ENCODE data around the gene KRTAP3-1. TPM values are rescaled to one million over a fixed set of nuclear protein-coding genes. Genes with fewer than 3 reads are reported as not detected.

Gene KRTAP3-1
- total and polyA plus RNA-seq, 10 of the 15 experiments (the other 5 are each of a cell fraction or from before 2014, with no cell fraction given): not detected

DNA sequence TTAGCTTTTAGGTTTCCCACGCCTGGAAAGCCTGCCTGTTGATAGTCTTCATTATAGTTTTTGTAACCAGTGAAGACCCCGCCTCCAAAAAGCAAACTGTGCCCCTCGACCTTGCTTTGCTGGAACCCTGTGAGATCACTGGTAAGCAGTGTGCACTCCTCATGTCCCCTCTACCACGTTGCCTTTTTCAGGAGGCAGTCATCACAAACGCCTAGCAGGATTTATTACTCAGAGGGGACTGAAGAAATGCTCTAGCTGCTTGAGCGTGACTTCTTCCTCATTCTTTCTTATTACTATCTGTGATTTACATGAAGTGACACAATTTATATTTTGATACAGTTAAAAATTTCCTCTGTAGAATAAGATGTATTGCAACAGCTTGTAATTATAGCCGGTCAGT is 6.5 kb upstream of the KRTAP3-1 start:
- CTCF ChIA-PET: no interaction called here

More for the DNA sequence above, 6.5 kb upstream of the KRTAP3-1 start:
- ChIA-PET SMC1A (ENCODE audit: uncharacterized antibody, unreplicated experiment) (no interaction called here), POLR2A (no interaction called here), RAD21 (ENCODE audit: unreplicated experiment) (no interaction called here)
- 8% methylated on average over 7 of the region's 7 CpGs for WGBS (ENCODE audit: insufficient coverage, insufficient replicate concordance, low lambda C conversion rate, missing lambda C conversion rate)
- no peak overlapping the region for H3K27ac ChIP-seq (ENCODE audit: control insufficient read depth, insufficient read depth)
- H3K9me3 ChIP-seq (replicated peaks; ENCODE audit: control insufficient read depth, insufficient read depth, low read length): no peaks in the 10 kb centered on the region
- H3K9ac ChIP-seq (ENCODE audit: control insufficient read depth, insufficient read depth, low read length): no peak overlapping the region
- H2AFZ ChIP-seq (ENCODE audit: control insufficient read depth, low read depth, low read length): no peak overlapping the region
- no peak for DNase-seq (ENCODE audit: low read depth, low spot score)
- no peaks in the 10 kb centered on the region; a peak in 2 of 4 replicates for H3K27me3 ChIP-seq (replicated peaks in 1 of 2; ENCODE audit: control insufficient read depth in 2 of 2, insufficient read depth in 2 of 2, low read length in 1 of 2)
- no peaks in the 10 kb centered on the region for H3K79me2 ChIP-seq (ENCODE audit: control insufficient read depth, insufficient read depth, low read length)
- intact Hi-C loops (cut with micrococcal nuclease; ENCODE audit: unreplicated experiment) (no loop called here), in situ Hi-C loops (cut with MboI) (no loop called here)
- no peaks in the 10 kb centered on the region for H4K20me1 ChIP-seq (ENCODE audit: control insufficient read depth, insufficient read depth)
- no peak for ATAC-seq
- no TSS peak for BruUV-seq (replicated peaks)
- TF ChIP-seq POLR2A (IDR thresholded peaks at IDR 0.05; ENCODE audit: low read depth, low read length): no peak
- no peak for TF ChIP-seq CHD2 (IDR thresholded peaks at IDR 0.05; ENCODE audit: borderline replicate concordance, low read depth, low read length)
- TF ChIP-seq PAX5 (IDR thresholded peaks at IDR 0.05; ENCODE audit: borderline replicate concordance, low read depth, low read length): no peak
- no peak for TF ChIP-seq NBN (IDR thresholded peaks at IDR 0.05)
- TF ChIP-seq RBBP5 (conservative IDR thresholded peaks at IDR 0.05): no peak
- TF ChIP-seq, protein P1, sequence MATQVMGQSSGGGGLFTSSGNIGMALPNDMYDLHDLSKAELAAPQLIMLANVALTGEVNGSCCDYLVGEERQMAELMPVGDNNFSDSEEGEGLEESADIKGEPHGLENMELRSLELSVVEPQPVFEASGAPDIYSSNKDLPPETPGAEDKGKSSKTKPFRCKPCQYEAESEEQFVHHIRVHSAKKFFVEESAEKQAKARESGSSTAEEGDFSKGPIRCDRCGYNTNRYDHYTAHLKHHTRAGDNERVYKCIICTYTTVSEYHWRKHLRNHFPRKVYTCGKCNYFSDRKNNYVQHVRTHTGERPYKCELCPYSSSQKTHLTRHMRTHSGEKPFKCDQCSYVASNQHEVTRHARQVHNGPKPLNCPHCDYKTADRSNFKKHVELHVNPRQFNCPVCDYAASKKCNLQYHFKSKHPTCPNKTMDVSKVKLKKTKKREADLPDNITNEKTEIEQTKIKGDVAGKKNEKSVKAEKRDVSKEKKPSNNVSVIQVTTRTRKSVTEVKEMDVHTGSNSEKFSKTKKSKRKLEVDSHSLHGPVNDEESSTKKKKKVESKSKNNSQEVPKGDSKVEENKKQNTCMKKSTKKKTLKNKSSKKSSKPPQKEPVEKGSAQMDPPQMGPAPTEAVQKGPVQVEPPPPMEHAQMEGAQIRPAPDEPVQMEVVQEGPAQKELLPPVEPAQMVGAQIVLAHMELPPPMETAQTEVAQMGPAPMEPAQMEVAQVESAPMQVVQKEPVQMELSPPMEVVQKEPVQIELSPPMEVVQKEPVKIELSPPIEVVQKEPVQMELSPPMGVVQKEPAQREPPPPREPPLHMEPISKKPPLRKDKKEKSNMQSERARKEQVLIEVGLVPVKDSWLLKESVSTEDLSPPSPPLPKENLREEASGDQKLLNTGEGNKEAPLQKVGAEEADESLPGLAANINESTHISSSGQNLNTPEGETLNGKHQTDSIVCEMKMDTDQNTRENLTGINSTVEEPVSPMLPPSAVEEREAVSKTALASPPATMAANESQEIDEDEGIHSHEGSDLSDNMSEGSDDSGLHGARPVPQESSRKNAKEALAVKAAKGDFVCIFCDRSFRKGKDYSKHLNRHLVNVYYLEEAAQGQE (IDR thresholded peaks at IDR 0.05; ENCODE audit: low read depth, low read length): no peak
- TF ChIP-seq, protein P2, sequence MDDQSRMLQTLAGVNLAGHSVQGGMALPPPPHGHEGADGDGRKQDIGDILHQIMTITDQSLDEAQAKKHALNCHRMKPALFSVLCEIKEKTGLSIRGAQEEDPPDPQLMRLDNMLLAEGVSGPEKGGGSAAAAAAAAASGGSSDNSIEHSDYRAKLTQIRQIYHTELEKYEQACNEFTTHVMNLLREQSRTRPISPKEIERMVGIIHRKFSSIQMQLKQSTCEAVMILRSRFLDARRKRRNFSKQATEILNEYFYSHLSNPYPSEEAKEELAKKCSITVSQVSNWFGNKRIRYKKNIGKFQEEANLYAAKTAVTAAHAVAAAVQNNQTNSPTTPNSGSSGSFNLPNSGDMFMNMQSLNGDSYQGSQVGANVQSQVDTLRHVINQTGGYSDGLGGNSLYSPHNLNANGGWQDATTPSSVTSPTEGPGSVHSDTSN (IDR thresholded peaks at IDR 0.05; ENCODE audit: insufficient replicate concordance, low read depth, low read length): no peak
- TF ChIP-seq PAX8 (IDR thresholded peaks at IDR 0.05): no peak
- TF ChIP-seq, protein P3, sequence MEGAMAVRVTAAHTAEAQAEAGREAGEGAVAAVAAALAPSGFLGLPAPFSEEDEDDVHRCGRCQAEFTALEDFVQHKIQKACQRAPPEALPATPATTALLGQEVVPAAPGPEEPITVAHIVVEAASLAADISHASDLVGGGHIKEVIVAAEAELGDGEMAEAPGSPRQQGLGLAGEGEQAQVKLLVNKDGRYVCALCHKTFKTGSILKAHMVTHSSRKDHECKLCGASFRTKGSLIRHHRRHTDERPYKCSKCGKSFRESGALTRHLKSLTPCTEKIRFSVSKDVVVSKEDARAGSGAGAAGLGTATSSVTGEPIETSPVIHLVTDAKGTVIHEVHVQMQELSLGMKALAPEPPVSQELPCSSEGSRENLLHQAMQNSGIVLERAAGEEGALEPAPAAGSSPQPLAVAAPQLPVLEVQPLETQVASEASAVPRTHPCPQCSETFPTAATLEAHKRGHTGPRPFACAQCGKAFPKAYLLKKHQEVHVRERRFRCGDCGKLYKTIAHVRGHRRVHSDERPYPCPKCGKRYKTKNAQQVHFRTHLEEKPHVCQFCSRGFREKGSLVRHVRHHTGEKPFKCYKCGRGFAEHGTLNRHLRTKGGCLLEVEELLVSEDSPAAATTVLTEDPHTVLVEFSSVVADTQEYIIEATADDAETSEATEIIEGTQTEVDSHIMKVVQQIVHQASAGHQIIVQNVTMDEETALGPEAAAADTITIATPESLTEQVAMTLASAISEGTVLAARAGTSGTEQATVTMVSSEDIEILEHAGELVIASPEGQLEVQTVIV (IDR thresholded peaks at IDR 0.05; ENCODE audit: borderline replicate concordance, partially characterized antibody): no peak
- TF ChIP-seq KDM1A (IDR thresholded peaks at IDR 0.05; ENCODE audit: borderline replicate concordance): no peak
- TF ChIP-seq LARP7 (IDR thresholded peaks at IDR 0.05): no peak
- no peak for TF ChIP-seq ZNF217 (IDR thresholded peaks at IDR 0.05)
- no peak for TF ChIP-seq RB1 (IDR thresholded peaks at IDR 0.05; ENCODE audit: borderline replicate concordance)
- no peak for TF ChIP-seq NR2C2 (IDR thresholded peaks at IDR 0.05; ENCODE audit: borderline replicate concordance, control insufficient read depth, insufficient read length, low read depth)
- no peak for TF ChIP-seq NFIC (IDR thresholded peaks at IDR 0.05; ENCODE audit: low read depth, low read length)
- TF ChIP-seq GATAD2B (conservative IDR thresholded peaks at IDR 0.05; ENCODE audit: low read depth): no peak
- no peak for TF ChIP-seq SIN3A (IDR thresholded peaks at IDR 0.05; ENCODE audit: low read depth, low read length)
- no peak for FAIRE-seq
- no peak overlapping the region for H3K4me3 ChIP-seq
- no peak overlapping the region for H3K4me2 ChIP-seq (ENCODE audit: control insufficient read depth, insufficient read depth)
- H3K36me3 ChIP-seq (ENCODE audit: control insufficient read depth in 2 of 2, insufficient read depth in 2 of 2, low read length in 1 of 2): no peaks in the 10 kb centered on the region
- H3K4me1 ChIP-seq (ENCODE audit: control insufficient read depth, insufficient read depth, low read length): no peaks in the 10 kb centered on the region

Measured in GM12878 (cell line).